Neural progenitor cell (in vitro differentiated cells): Measurements from ENCODE around the gene EDEM3. TPM values are rescaled to one million over a fixed set of nuclear protein-coding genes. Genes with fewer than 3 reads are reported as not detected.

Experiments
- DNase-seq: peaks from one replicate; pipeline ENCODE4 v3.0.0-alpha.2; 2016; ENCODE audit warnings: low spot score
- H2AFZ ChIP-seq: fragments of 200-600 bp; sonication (generic); replicated peaks from 2 replicates; pipeline ENCODE4 v1.6.1; 2016; ENCODE audit warnings: antibody characterized with exemption
- H3F3A ChIP-seq: fragments of 200-600 bp; sonication (generic); 2 replicates; pipeline ENCODE4 v1.6.1; 2016; ENCODE audit warnings: antibody characterized with exemption, low read depth
- H3K27ac ChIP-seq: fragments of 200-600 bp; sonication (generic); 2 replicates; pipeline ENCODE4 v1.5.1; 2016; ENCODE audit warnings: mild to moderate bottlenecking
- H3K27me3 ChIP-seq: fragments of 200-600 bp; sonication (generic); 2 replicates; pipeline ENCODE4 v1.6.1; 2016; ENCODE audit warnings: mild to moderate bottlenecking, moderate library complexity
- H3K36me3 ChIP-seq: fragments of 200-600 bp; sonication (generic); 2 replicates; pipeline ENCODE4 v1.5.1; 2016
- H3K4me1 ChIP-seq: fragments of 200-600 bp; sonication (generic); 2 replicates; pipeline ENCODE4 v1.6.1; 2016; ENCODE audit warnings: mixed run types
- H3K4me2 ChIP-seq: fragments of 200-600 bp; sonication (generic); 2 replicates; pipeline ENCODE4 v1.6.1; 2016
- H3K4me3 ChIP-seq: fragments of 200-600 bp; sonication (generic); 2 replicates; pipeline ENCODE4 v1.5.1; 2016
- H3K79me2 ChIP-seq: fragments of 200-600 bp; sonication (generic); 2 replicates; pipeline ENCODE4 v1.6.1; 2016; ENCODE audit warnings: low read depth
- H3K9ac ChIP-seq: fragments of 200-600 bp; sonication (generic); 2 replicates; pipeline ENCODE4 v1.6.1; 2016
- H3K9me3 ChIP-seq: fragments of 200-600 bp; sonication (generic); 2 replicates; pipeline ENCODE4 v1.5.1; 2016; ENCODE audit warnings: low read depth
- H4K20me1 ChIP-seq: fragments of 200-600 bp; sonication (generic); 2 replicates; pipeline ENCODE4 v1.6.1; 2016; ENCODE audit warnings: low read depth
- H3K27ac Mint-ChIP-seq: 3 replicates; pipeline ENCODE4 v1.8.0; 2021; ENCODE audit warnings: mixed read lengths
- H3K27me3 Mint-ChIP-seq: 2 replicates; pipeline ENCODE4 v1.8.0; 2022; ENCODE audit warnings: low read depth, mild to moderate bottlenecking, inconsistent platforms, moderate library complexity, mixed read lengths; ENCODE audit not compliant: insufficient read depth
- H3K36me3 Mint-ChIP-seq: 3 replicates; pipeline ENCODE4 v1.8.0; 2021; ENCODE audit warnings: mixed read lengths
- H3K4me1 Mint-ChIP-seq: 3 replicates; pipeline ENCODE4 v1.8.0; 2021; ENCODE audit warnings: mixed read lengths
- H3K4me3 Mint-ChIP-seq: 3 replicates; pipeline ENCODE4 v1.8.0; 2021; ENCODE audit warnings: mild to moderate bottlenecking, moderate library complexity, mixed read lengths
- H3K9me3 Mint-ChIP-seq: 3 replicates; pipeline ENCODE4 v1.8.0; 2020; ENCODE audit warnings: mixed read lengths
- EZH2 ChIP-seq: fragments of 200-600 bp; sonication (generic); IDR thresholded peaks from 2 replicates; pipeline ENCODE4 v1.6.1; 2017; ENCODE audit warnings: antibody characterized with exemption, mild to moderate bottlenecking, moderate library complexity
- EZH2phosphoT487 ChIP-seq: fragments of 200-600 bp; sonication (generic); IDR thresholded peaks from 2 replicates; pipeline ENCODE4 v1.6.1; 2017; ENCODE audit warnings: antibody characterized with exemption
- total RNA-seq: library from RNA; depleted of rRNA; stranded (reverse); fragments of >200 nt; gene quantifications from 2 replicates; pipeline ENCODE4 v1.2.3, GENCODE V29; 2015; ENCODE audit warnings: low replicate concordance
- TF ChIP-seq, protein P1 (sequence below): fragments of 200-600 bp; sonication (generic); IDR thresholded peaks from 2 replicates; pipeline ENCODE4 v1.5.1; 2017; ENCODE audit warnings: antibody characterized with exemption, mild to moderate bottlenecking

Gene EDEM3
- total RNA-seq, 1 donor from 2014 or later, result 32.9 TPM

DNA sequence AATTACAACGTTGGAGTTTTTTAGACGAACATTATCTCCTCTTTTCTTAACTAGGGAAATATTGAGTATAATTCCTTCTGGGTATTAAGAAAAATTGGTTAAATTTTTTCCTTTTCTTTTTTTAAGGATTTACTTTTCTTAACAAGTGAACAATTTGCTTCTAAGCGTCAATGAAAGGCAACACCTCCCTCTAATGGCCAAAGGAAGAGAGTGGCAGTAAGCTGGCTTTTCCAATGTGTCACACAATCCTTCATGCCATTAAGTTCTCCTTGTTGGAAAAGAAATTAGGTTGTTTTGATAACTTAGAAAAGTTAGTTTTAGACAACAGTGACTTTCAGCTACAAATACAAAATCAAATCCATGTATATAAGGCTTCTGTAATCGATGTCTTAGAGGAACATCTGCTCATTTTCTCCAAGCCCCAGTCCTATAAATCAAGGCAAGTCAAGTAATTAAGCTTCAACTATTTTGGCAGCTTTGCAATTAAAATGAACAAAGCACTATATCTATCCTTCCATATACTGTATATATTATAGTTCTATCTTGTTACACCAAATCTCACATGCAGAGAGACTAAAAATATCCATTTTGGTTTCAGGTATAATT is 62.8 kb downstream of the EDEM3 start:
- TF ChIP-seq EZH2, result no peak
- TF ChIP-seq, protein P1, sequence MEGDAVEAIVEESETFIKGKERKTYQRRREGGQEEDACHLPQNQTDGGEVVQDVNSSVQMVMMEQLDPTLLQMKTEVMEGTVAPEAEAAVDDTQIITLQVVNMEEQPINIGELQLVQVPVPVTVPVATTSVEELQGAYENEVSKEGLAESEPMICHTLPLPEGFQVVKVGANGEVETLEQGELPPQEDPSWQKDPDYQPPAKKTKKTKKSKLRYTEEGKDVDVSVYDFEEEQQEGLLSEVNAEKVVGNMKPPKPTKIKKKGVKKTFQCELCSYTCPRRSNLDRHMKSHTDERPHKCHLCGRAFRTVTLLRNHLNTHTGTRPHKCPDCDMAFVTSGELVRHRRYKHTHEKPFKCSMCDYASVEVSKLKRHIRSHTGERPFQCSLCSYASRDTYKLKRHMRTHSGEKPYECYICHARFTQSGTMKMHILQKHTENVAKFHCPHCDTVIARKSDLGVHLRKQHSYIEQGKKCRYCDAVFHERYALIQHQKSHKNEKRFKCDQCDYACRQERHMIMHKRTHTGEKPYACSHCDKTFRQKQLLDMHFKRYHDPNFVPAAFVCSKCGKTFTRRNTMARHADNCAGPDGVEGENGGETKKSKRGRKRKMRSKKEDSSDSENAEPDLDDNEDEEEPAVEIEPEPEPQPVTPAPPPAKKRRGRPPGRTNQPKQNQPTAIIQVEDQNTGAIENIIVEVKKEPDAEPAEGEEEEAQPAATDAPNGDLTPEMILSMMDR, result peak; percentile 97
- no peaks in the 10 kb centered on the region for H3K36me3 Mint-ChIP-seq
- H3K4me3 Mint-ChIP-seq, result no peak overlapping the region
- Histone ChIP-seq H3F3A (peaks cover 24% of the 10 kb centered on the region), H4K20me1 (no peaks in the 10 kb centered on the region), H3K36me3 (no peaks in the 10 kb centered on the region), H3K4me3 (no peak overlapping the region), H3K4me2 (no peak overlapping the region), H3K27me3 (no peaks in the 10 kb centered on the region), H3K4me1 (peaks cover 33% of the 10 kb centered on the region), H3K9ac (no peak overlapping the region), H3K9me3 (no peaks in the 10 kb centered on the region), H2AFZ (no peak overlapping the region), H3K79me2 (no peaks in the 10 kb centered on the region), H3K27ac (no peak overlapping the region)
- H3K4me1 Mint-ChIP-seq, result peaks cover 3% of the 10 kb centered on the region
- peaks cover 3% of the 10 kb centered on the region for H3K27me3 Mint-ChIP-seq
- no peak overlapping the region for H3K27ac Mint-ChIP-seq
- H3K9me3 Mint-ChIP-seq, result no peaks in the 10 kb centered on the region
- peak; percentile 62 for DNase-seq

DNA sequence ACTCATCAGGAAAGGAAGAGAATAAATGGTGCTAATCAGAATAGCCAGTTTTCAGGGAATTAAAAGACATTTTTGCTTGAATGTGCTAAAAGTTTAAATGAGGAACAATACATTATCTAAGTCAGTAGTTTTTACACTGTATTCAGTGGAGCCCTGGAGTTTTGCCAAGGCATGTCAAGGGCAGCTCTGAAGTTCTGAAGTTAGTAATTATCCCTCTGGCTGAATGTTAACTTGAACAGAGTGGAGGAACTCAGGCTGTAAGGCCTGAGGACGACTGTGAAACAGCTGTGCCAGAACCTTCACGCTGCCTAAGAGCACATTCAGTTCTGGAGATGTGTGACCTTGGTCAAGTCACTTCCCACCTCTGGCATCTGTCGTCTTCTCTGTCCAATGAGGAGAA is 68.1 kb downstream of the EDEM3 start:
- peaks cover 13% of the 10 kb centered on the region for H3K4me1 ChIP-seq
- no peaks in the 10 kb centered on the region for H3K36me3 ChIP-seq
- no peak for DNase-seq
- Mint-ChIP-seq H3K27ac (no peak overlapping the region), H3K4me1 (peaks cover 3% of the 10 kb centered on the region), H3K4me3 (no peak overlapping the region), H3K27me3 (peaks cover 3% of the 10 kb centered on the region), H3K36me3 (no peaks in the 10 kb centered on the region), H3K9me3 (peaks cover 2% of the 10 kb centered on the region)
- H3K4me2 ChIP-seq, result no peak overlapping the region
- no peak overlapping the region for H3K27ac ChIP-seq
- H4K20me1 ChIP-seq, result no peaks in the 10 kb centered on the region
- TF ChIP-seq EZH2phosphoT487, result no peak
- TF ChIP-seq EZH2, result no peak
- TF ChIP-seq, protein P1, result no peak
- H3K79me2 ChIP-seq, result no peaks in the 10 kb centered on the region
- H3K9ac ChIP-seq, result no peak overlapping the region
- no peaks in the 10 kb centered on the region for H3K27me3 ChIP-seq
- H3F3A ChIP-seq, result no peaks in the 10 kb centered on the region
- H3K4me3 ChIP-seq, result no peak overlapping the region
- no peak overlapping the region for H2AFZ ChIP-seq
- H3K9me3 ChIP-seq, result no peaks in the 10 kb centered on the region

DNA sequence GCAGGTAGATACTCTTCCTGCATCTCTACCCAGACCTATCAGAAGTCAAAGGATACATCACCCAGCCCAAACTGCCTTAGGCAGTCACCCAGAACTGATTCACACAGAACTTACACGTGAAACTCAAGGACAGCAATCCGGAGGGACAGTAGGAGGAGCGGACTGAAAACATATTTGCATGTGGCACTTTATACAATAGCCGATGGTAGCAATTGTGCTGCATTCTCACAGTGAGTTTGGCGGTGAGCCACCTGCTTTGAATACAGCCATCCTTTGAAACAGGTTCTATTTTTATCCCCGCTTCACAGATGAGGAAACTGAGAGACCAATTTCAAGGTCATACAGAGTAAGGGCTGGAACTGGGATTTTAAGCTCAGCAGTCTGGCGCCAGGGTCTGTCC is 69.5 kb downstream of the EDEM3 start:
- no peak overlapping the region for H3K4me3 Mint-ChIP-seq
- Histone ChIP-seq H3K79me2 (no peaks in the 10 kb centered on the region), H3K9ac (no peak overlapping the region), H3K27ac (no peak overlapping the region), H3K27me3 (no peaks in the 10 kb centered on the region), H3K4me1 (peaks cover 3% of the 10 kb centered on the region), H3K9me3 (no peaks in the 10 kb centered on the region), H3K4me3 (no peak overlapping the region), H3K4me2 (no peak overlapping the region), H4K20me1 (no peaks in the 10 kb centered on the region), H3K36me3 (no peaks in the 10 kb centered on the region), H2AFZ (no peak overlapping the region), H3F3A (no peaks in the 10 kb centered on the region)
- no peak for DNase-seq
- peaks cover 3% of the 10 kb centered on the region for H3K4me1 Mint-ChIP-seq
- peaks cover 5% of the 10 kb centered on the region for H3K36me3 Mint-ChIP-seq
- H3K9me3 Mint-ChIP-seq, result peaks cover 14% of the 10 kb centered on the region
- TF ChIP-seq EZH2phosphoT487 (no peak), EZH2 (no peak)
- TF ChIP-seq, protein P1, result no peak
- peaks cover 5% of the 10 kb centered on the region for H3K27me3 Mint-ChIP-seq
- no peak overlapping the region for H3K27ac Mint-ChIP-seq
